ENCODE measurements around the gene RFLNA. TPM values are rescaled to one million over a fixed set of nuclear protein-coding genes. Genes with fewer than 3 reads are reported as not detected.

RFLNA gene
- total RNA-seq, 1 experiment from 2014 or later, result 10.6 TPM

- Histone ChIP-seq H3K18ac (ENCODE audit: insufficient read length, low read depth, low read length) (no peak overlapping the region), H3K4ac (ENCODE audit: low read depth, low read length) (no peak overlapping the region), H3K27me3 (ENCODE audit: insufficient read depth, low read length) (no peaks in the 10 kb centered on the region; the same call in 1 of the 2 replicates), H2BK20ac (ENCODE audit: low read depth, low read length, poor library complexity, severe bottlenecking) (no peak overlapping the region), H2BK15ac (ENCODE audit: low read depth, low read length) (no peak overlapping the region), H2BK120ac (ENCODE audit: low read depth, low read length, poor library complexity, severe bottlenecking) (no peak overlapping the region), H2BK5ac (ENCODE audit: insufficient read length, low read length) (no peak overlapping the region), H4K91ac (ENCODE audit: insufficient read length, low read depth, low read length) (no peak overlapping the region), H3K14ac (ENCODE audit: insufficient read depth, low read length) (no peak overlapping the region), H3K79me1 (ENCODE audit: insufficient read depth, low read depth, low read length, poor library complexity, severe bottlenecking) (no peaks in the 10 kb centered on the region), H2BK12ac (ENCODE audit: insufficient read length, low read depth, low read length) (no peak overlapping the region), H3K23ac (ENCODE audit: insufficient read length, low read depth, low read length) (no peak overlapping the region), H4K8ac (replicated peaks; ENCODE audit: insufficient read length, low read depth, low read length) (no peak overlapping the region), H2AFZ (ENCODE audit: low read length) (no peak overlapping the region), H3K4me1 (ENCODE audit: insufficient read depth, low read length) (peaks cover 3% of the 10 kb centered on the region; the same call in 1 of the 2 replicates), H3K9me3 (ENCODE audit: control insufficient read depth, low read depth, low read length) (no peaks in the 10 kb centered on the region), H3K9ac (ENCODE audit: extremely low read depth, insufficient read length, low read length) (no peak overlapping the region), H4K20me1 (ENCODE audit: control insufficient read depth, insufficient read depth, insufficient read length) (no peaks in the 10 kb centered on the region), H3K79me2 (ENCODE audit: insufficient read depth, low read length) (no peaks in the 10 kb centered on the region), H3K56ac (ENCODE audit: insufficient read length, low read depth, low read length) (no peak overlapping the region), H3K23me2 (ENCODE audit: insufficient read length, low read depth, low read length, poor library complexity, severe bottlenecking) (peaks cover 10% of the 10 kb centered on the region), H3K4me2 (ENCODE audit: insufficient read depth, insufficient read length, low read length) (no peak overlapping the region), H3K27ac (ENCODE audit: insufficient read length, low read depth, low read length) (no peak overlapping the region), H4K5ac (ENCODE audit: insufficient read length, low read depth, low read length) (no peak overlapping the region), H2AK5ac (ENCODE audit: insufficient read length, low read length) (no peak overlapping the region), H3T11ph (ENCODE audit: low read length) (no peak overlapping the region)
- no peak for TF ChIP-seq CTCF (conservative IDR thresholded peaks at IDR 0.05)
- WGBS (ENCODE audit: extremely low coverage, insufficient read length, low lambda C conversion rate), result no CpG with 5 or more reads among the region's 10 CpGs
- Mint-ChIP-seq H3K36me3 (ENCODE audit: insufficient read depth in 1 of 3, low read depth in 3 of 3) (peaks cover 2 to 4% (median 2%) of the 10 kb centered on the region in 3 experiments; a peak in 3 of 7 replicates), H3K27ac (no peak overlapping the region), H3K4me3 (no peak overlapping the region), H3K27me3 (ENCODE audit: low read depth) (peaks cover 32% of the 10 kb centered on the region), H3K4me1 (peaks cover 18 to 33% of the 10 kb centered on the region in 2 experiments), H3K9me3 (peaks cover 0 to 2% of the 10 kb centered on the region in 2 experiments; a peak in 2 of 5 replicates)
- DNase-seq, result no peak
Measured at GRCh38 chr12:124298685-124299410, 4.0 kb downstream of the RFLNA start.
